K562 (cell line): ENCODE results near the gene HNRNPF. TPM values are rescaled to one million over a fixed set of nuclear protein-coding genes. Genes with fewer than 3 reads are reported as not detected.

Experiments
- ELK1 ChIP-seq: sonication (generic); formaldehyde crosslinking; IDR thresholded peaks from 2 replicates; pipeline ENCODE4 v1.8.1; 2022; ENCODE audit warnings: missing genetic modification reagents
- FOXA1 ChIP-seq: fragments of 450-650 bp; IDR thresholded peaks from 2 replicates; pipeline ENCODE4 v1.6.1; 2016; ENCODE audit warnings: mild to moderate bottlenecking, borderline replicate concordance
- RREB1 ChIP-seq: fragments of 250-450 bp; sonication (Bioruptor Pico); IDR thresholded peaks from 2 replicates; pipeline ENCODE4 v1.4.0; 2020
- SRSF7 ChIP-seq: fragments of 200-400 bp; formaldehyde crosslinking; optimal IDR thresholded peaks from 2 replicates; pipeline ENCODE3; 2017; ENCODE audit warnings: mild to moderate bottlenecking, low read depth, low read length
- TAF15 ChIP-seq: fragments of 200-400 bp; formaldehyde crosslinking; IDR thresholded peaks from 2 replicates; pipeline ENCODE4 v1.6.1; 2017; ENCODE audit warnings: mild to moderate bottlenecking, low read depth, low read length, moderate library complexity
- ZBTB7A ChIP-seq: IDR thresholded peaks from 2 replicates; pipeline ENCODE4 v1.6.1; 2011; ENCODE audit warnings: low read depth, mild to moderate bottlenecking, low read length, moderate library complexity, borderline replicate concordance; ENCODE audit not compliant: control insufficient read depth
- ZNF3 ChIP-seq: fragments of 250-450 bp; sonication (Bioruptor Pico); IDR thresholded peaks from 2 replicates; pipeline ENCODE4 v1.5.0; 2021; ENCODE audit warnings: mild to moderate bottlenecking, moderate library complexity
- polyA plus RNA-seq, 8 experiments: library from polyadenylated mRNA; depleted of rRNA in 4 of 8; stranded (reverse) in 5 of 8; unstranded in 3 of 8; fragments of >200 nt; fragmentation: Nextera tagmentation in 2 of 8; fragmentation: Illumina TruSeq in 1 of 8; extraction: Ambion mirVana in 2 of 8; extraction: Trizol in 1 of 8; gene quantifications; 2 replicates each; pipeline versions ENCODE4 v1.2.1 to v1.2.3, GENCODE V29; 2011 to 2014; ENCODE audit warnings: inconsistent platforms in 1 of 8, missing spikeins in 1 of 8
- total RNA-seq, 7 experiments: library from RNA; depleted of rRNA in 6 of 7; stranded (reverse); fragments of >200 nt in 6 of 7; fragmentation: Illumina TruSeq in 2 of 7; extraction: Trizol in 2 of 7; gene quantifications; 2 replicates each; pipeline versions ENCODE4 v1.2.1 to v1.2.3, GENCODE V29; 2011 to 2021; ENCODE audit warnings: low replicate concordance in 1 of 7
- TF ChIP-seq, protein P1 (sequence below): fragments of 200-600 bp; sonication (generic); IDR thresholded peaks from one replicate; pipeline ENCODE4 v1.6.1; 2012; ENCODE audit warnings: mild to moderate bottlenecking, low read depth, low read length, inconsistent platforms

HNRNPF gene
- total and polyA plus RNA-seq, 9 of the 15 experiments (the other 6 are each of a cell fraction or from before 2014, with no cell fraction given): 192 to 489 (median 416) TPM

GRCh38 chr10:43436291-43437140 is 27.5 kb upstream of the HNRNPF start, which contains the start of gene ZNF487 (continued):
- TF ChIP-seq, protein P1, sequence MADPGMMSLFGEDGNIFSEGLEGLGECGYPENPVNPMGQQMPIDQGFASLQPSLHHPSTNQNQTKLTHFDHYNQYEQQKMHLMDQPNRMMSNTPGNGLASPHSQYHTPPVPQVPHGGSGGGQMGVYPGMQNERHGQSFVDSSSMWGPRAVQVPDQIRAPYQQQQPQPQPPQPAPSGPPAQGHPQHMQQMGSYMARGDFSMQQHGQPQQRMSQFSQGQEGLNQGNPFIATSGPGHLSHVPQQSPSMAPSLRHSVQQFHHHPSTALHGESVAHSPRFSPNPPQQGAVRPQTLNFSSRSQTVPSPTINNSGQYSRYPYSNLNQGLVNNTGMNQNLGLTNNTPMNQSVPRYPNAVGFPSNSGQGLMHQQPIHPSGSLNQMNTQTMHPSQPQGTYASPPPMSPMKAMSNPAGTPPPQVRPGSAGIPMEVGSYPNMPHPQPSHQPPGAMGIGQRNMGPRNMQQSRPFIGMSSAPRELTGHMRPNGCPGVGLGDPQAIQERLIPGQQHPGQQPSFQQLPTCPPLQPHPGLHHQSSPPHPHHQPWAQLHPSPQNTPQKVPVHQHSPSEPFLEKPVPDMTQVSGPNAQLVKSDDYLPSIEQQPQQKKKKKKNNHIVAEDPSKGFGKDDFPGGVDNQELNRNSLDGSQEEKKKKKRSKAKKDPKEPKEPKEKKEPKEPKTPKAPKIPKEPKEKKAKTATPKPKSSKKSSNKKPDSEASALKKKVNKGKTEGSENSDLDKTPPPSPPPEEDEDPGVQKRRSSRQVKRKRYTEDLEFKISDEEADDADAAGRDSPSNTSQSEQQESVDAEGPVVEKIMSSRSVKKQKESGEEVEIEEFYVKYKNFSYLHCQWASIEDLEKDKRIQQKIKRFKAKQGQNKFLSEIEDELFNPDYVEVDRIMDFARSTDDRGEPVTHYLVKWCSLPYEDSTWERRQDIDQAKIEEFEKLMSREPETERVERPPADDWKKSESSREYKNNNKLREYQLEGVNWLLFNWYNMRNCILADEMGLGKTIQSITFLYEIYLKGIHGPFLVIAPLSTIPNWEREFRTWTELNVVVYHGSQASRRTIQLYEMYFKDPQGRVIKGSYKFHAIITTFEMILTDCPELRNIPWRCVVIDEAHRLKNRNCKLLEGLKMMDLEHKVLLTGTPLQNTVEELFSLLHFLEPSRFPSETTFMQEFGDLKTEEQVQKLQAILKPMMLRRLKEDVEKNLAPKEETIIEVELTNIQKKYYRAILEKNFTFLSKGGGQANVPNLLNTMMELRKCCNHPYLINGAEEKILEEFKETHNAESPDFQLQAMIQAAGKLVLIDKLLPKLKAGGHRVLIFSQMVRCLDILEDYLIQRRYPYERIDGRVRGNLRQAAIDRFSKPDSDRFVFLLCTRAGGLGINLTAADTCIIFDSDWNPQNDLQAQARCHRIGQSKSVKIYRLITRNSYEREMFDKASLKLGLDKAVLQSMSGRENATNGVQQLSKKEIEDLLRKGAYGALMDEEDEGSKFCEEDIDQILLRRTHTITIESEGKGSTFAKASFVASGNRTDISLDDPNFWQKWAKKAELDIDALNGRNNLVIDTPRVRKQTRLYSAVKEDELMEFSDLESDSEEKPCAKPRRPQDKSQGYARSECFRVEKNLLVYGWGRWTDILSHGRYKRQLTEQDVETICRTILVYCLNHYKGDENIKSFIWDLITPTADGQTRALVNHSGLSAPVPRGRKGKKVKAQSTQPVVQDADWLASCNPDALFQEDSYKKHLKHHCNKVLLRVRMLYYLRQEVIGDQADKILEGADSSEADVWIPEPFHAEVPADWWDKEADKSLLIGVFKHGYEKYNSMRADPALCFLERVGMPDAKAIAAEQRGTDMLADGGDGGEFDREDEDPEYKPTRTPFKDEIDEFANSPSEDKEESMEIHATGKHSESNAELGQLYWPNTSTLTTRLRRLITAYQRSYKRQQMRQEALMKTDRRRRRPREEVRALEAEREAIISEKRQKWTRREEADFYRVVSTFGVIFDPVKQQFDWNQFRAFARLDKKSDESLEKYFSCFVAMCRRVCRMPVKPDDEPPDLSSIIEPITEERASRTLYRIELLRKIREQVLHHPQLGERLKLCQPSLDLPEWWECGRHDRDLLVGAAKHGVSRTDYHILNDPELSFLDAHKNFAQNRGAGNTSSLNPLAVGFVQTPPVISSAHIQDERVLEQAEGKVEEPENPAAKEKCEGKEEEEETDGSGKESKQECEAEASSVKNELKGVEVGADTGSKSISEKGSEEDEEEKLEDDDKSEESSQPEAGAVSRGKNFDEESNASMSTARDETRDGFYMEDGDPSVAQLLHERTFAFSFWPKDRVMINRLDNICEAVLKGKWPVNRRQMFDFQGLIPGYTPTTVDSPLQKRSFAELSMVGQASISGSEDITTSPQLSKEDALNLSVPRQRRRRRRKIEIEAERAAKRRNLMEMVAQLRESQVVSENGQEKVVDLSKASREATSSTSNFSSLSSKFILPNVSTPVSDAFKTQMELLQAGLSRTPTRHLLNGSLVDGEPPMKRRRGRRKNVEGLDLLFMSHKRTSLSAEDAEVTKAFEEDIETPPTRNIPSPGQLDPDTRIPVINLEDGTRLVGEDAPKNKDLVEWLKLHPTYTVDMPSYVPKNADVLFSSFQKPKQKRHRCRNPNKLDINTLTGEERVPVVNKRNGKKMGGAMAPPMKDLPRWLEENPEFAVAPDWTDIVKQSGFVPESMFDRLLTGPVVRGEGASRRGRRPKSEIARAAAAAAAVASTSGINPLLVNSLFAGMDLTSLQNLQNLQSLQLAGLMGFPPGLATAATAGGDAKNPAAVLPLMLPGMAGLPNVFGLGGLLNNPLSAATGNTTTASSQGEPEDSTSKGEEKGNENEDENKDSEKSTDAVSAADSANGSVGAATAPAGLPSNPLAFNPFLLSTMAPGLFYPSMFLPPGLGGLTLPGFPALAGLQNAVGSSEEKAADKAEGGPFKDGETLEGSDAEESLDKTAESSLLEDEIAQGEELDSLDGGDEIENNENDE: no peak
- peak; percentile 94 for TF ChIP-seq ZBTB7A
- peak; percentile 60 for TF ChIP-seq RREB1
- TF ChIP-seq SRSF7: no peak
- TF ChIP-seq ELK1 (CRISPR knock-in tag): no peak
- TF ChIP-seq ZNF3 (CRISPR knock-in tag): no peak
- no peak for TF ChIP-seq FOXA1
- TF ChIP-seq TAF15: no peak
